Activated gamma-delta T cell (primary cell): Measurements from ENCODE around the gene GBA2.
A peak's percentile ranks its signal among the peaks of the same experiment; 100 is the strongest.

Experiments used
- DNase-seq: peaks from one replicate; lab custom pipeline; 2025; lab: John Stamatoyannopoulos, UW

GBA2 gene

DNA sequence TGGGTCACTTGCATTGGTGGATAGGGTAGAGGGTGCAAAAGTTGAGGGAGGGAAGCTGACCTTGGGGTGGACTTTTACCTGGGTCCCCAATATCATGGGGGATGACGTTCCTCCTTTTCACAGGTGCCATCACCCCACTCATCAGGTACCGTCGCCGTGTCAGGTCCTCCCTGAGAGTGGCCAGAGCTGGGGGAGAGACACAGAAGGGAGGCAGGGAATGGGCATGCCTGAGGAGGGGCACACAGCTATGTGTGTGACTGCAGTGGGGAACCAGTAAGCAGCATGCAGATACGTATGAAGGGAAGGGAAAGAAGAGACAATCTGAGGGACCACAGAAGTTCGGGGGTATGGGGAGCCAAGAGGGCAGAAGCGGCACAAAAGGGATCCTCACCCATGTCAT, 10.1 kb downstream of the GBA2 start:
- no peak for DNase-seq

DNA sequence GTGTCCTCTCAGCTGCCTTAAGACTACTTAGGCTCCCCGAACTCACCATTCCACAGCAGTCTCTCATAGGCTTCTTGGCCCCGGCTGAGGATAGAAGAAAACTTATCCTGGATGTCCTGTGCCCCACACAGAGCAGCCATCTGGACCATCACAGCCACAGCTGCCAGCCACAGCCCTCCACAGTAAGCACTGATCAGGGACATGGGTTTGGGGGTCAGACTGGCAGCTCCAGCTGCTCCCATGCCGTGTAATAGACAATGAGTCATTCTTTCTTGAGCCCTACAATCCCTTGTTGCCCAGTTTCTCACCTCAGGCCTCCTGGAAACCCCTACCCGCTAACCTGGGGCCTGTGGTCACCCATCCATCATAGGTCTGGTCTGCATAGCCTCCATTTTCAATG, 10.8 kb downstream of the GBA2 start:
- DNase-seq: no peak

DNA sequence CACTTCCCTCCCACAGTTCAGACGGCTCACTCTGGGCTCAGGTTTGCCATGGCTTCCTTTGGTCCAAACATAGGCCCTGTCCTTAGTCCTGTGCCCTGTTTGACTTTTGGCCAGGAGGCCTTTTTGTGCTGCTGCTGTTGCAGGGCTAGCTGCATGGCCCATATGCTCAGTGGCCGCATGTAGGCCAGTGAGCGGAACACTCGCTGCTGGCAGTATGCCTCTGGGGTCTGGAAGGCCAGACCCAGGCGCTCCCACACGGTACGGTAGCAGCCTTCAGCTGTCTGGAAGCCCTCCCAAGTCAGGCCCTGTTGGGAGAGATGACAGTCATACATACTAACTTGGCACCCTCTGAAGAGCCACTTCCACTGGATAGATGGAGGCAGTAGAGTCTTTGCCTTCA, 11.9 kb downstream of the GBA2 start:
- no peak for DNase-seq

DNA sequence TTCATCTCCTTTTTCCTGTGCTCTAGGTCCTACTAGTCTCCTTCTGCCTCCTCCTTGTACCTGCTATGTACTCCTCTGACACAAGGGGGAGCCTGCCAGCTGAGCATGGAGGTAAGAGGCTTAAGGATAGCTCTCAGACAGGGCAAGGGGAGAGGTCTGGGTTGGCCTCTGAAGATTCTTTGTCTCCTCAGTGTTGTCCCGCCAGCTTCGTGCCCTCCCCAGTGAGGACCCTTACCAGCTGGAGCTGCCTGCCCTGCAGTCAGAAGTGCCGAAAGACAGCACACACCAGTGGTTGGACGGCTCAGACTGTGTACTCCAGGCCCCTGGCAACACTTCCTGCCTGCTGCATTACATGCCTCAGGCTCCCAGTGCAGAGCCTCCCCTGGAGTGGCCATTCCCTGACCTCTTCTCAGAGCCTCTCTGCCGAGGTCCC, 12.8 kb downstream of the GBA2 start:
- no peak for DNase-seq

DNA sequence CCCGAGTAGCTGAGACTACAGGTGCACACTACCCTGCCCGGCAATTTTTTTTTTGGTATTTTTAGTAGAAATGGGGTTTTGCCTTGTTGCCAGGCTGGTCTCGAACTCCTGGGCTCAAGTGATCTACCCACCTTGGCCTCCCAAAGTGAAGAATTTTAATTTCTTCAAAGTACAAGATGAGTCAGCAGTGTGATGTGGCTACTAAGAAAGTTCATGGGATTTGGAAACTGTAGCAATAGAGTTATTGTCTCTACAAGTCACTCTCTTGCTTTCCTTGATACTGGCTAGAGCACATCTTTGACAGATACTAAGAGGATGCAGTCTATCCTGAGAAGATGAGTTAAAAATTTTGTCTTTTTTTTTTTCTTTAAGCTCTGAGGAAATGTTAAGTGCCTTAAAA, 14.9 kb downstream of the GBA2 start:
- DNase-seq: no peak

DNA sequence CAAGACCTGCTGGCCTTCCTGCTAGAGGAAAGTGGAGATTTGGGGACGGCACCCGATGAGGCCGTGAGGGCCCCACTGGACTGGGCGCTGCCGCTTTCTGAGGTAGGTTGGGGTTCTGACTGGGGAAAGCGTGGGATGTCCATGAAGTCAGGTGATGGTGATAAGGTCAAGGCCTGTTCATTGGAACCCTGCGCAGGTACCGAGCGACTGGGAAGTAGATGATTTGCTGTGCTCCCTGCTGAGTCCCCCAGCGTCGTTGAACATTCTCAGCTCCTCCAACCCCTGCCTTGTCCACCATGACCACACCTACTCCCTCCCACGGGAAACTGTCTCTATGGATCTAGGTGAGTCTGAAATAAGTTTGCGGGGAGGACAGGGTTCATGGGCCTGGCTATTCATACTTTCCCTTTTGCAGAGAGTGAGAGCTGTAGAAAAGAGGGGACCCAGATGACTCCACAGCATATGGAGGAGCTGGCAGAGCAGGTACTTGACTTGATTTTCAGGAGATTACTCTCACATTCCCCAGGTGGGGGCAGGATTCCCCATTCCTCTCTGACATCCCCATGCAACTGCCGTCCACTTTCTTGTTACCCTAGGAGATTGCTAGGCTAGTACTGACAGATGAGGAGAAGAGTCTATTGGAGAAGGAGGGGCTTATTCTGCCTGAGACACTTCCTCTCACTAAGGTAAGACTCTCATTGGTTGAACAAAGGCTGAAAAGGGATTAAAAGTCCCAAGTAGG, 16.1 kb downstream of the GBA2 start:
- no peak for DNase-seq

DNA sequence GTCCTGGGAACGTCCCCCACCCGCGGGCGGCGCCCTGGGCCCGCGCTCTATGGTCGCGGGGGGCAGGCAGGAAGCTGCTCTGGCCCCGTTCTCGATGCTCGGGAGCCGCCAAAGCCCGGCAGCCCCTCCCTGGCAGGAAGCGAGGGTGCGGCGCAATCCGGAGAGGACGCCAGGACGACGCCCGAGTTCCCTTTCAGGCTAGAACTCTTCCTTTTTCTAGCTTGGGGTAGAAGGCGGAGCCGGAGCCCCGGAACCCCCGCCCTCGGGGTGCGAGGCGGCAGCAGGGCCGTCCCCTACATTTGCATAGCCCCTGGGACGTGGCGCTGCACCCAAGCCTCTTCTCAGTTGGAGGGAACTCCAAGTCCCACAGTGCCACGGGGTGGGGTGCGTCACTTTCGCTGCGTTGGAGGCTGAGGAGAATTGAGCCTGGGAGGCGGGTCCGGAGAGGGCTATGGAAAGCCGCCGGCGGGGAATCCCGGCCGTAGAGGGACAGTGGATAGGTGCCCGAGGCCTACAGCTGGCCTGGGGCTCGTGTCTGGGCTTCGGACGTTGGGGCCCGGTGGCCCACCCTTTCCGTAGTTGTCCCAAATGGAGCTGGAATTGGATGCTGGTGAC, 16.7 kb downstream of the GBA2 start, which contains the start of the genes CREB3 and TLN1:
CREB3 (plus strand) TSS at position 482 of the 615 bp plus-strand sequence; CDS start at position 589, 107 bp downstream.
TLN1 (minus strand) TSS at position 11 of the 615 bp plus-strand sequence. CDS start 6,501 bp downstream, outside the sequence.
- DNase-seq: peak; percentile 90

DNA sequence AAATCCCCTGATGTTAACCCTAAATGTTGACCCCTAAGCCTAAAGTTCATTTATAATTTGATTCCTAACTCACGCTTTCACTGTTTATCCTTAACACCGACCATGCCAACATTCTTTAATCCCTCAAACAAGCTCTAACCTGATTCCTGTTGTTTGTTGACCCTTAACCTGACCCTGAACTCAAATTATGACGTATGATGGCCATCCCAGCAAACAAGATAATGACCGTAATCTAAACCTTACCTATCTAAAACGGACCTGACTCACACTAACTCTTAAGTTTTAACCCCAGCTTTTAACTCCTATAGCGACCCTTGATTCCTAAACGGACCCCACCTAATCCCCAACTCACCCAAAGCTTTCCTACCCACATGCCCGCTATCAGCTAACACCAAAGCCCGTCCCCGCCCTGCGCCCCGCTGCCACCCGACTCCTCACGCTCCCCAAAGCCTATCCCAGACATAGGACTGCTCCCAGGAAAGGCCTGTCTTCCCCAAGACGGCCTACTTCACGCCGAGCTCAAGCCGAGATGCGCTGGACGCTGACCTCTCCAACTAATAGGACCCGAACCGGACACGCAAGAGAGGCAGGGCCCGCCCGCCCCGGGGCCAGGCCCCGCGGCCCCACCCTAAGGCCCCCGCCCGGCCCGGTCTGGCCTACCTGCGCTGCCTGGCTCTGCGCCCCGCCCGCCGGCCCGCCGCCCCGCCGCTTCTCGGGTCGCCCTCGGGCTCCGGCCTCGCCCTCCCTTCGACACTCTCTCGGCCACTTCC, 17.4 kb downstream of the GBA2 start:
- no peak for DNase-seq

DNA sequence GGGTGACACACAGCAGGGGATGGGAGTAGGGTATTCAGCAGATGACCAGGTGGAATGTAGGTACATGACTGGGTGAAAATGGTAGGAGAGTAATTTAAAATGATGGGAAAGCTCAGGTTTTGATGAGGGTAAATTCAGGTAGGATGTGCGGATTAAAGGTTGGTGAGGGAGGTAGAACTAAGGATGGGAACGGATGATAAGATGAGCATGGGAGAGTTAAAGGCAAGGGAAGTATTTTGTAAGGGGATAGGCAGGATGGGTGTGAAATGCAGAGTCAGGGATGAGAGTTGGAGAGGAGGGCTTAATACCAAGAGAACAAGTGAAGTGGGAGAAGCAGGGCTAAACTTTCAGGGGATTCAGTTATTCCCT, 18.6 kb downstream of the GBA2 start:
- DNase-seq: no peak

DNA sequence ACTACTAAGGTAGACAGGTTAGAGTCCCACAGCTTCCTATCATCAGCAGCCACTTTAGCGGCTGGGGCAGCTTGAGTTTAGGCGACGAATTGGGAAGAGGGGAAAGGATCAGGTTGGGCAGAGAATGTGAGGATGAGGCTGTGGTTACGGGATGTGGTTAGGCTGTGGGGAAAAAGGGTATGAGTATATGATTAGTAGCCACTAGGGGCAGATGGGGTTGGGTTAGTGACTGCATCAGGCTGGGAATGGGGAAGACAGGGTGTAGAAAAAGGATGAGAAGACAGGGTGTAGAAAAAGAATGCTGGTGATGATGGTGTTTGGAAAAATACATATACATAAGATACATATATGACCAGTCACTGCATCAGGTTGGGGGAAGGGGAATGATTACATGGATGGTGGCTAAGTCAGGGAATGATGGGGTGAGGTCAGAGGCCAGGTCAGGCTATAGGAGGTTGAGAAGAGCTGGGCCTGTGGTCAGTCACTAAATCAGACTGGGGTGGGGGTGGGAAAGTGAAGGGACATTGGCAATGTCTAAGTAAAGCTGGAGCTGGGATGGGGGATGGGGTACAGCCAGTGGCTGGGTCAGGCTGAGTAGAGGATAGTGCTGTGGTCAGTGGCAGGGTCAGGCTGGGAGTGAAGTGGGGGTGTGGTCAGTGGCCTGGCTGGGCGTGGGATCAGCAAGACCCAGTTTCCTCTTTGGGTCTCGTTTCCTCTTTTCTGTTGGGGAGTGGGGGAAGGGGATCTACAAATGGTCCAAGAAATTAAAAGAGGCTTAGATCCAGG, 19.1 kb downstream of the GBA2 start:
- no peak for DNase-seq

DNA sequence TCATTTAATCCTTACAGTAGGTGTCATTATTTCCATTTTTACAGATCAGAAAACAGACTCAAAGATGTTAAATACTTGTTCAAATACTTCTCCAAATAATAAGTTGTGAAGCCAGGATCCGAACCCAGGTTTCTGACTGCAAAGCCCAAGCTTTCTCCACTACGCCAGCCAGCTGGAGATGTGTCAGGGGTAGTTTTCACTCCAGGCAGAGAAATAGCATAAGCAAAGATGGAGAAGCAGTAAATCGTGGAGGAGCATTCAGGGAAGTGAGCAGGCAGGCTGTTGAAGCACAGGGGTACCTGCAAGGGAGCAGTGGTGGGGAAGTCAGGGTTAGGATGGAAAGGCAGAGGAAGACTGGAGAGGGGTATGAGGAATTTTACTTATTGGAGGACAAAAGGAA, 19.9 kb downstream of the GBA2 start:
- no peak for DNase-seq

DNA sequence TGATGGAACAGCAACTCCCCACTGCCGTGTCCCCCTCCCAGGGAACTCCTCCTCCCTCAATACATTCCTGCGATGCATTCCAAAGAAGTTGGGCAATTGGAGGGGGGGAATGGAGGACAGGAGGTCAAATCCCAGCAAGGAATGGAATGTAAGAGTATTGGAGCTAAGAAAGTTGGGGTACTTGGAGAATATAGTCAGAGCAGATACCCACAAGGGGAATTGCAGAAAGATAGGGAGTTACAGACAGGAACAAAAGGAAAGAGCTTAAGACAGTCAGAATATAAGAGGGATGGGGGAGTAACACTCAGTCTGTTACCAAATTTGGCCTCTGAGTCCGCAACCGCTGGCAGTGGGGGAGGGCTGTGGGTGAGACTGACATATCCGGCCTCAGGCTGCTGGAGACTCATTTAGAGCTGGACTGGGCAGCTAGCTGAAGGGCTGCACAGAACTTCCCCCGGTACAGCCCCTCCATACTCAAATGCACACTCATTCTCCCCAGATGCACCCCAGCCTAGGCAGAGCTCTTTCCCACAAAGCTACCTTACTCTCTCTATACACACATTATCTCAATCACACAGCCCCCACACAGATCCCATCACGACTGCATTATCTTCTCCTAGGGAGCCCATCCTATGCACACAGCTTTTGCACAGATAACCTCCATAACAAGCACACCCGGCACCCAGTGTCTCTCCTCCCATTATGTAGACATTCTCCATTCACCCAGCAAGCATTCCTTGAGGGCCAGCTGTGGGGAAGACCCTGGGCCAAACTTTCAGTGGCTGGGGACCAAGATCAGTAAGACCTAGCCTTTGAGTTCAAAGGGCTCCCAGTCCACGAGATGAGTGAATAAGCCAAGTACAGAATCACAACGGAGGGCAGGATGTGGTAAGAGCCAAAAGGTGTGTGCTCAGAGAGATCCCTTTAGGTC, 20.7 kb downstream of the GBA2 start:
- DNase-seq: no peak

DNA sequence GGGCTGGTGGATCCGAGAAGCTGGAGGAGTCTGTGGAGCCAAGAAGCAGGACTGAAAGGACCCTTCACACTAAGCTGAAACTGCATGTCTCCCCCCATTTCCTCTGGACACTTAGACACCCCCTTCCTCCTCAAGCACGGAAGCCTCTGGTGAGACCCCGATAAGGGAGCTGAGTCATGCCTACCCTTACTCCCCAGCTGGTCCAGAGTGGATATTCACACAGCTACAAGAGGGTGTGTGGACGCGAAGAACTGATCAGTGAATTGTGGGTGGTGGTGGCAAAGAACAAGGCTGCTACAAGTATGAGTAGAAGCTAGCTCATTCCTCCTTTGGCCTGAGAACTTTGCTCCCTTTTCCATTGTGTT, 21.4 kb downstream of the GBA2 start:
- DNase-seq: no peak

DNA sequence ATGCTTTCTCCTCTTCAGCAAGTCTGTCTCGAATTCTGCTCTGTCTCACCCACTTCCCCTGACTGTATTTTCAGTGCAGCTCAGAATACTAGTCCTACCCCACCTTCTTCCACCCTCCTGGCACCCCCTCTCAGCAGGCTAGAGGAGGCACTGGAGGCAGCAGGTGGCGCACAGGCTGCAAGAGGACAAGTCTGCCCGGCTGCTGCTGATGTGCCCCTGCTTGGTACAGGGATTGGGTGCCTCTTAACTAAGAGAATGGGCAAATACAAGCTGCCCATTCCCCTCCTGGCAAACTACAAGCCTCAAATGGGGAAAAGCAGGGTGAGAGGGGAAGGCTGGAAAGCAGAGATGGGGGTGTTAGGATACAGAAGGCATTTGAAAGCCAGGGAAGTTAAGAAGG, 22.1 kb downstream of the GBA2 start:
- no peak for DNase-seq

DNA sequence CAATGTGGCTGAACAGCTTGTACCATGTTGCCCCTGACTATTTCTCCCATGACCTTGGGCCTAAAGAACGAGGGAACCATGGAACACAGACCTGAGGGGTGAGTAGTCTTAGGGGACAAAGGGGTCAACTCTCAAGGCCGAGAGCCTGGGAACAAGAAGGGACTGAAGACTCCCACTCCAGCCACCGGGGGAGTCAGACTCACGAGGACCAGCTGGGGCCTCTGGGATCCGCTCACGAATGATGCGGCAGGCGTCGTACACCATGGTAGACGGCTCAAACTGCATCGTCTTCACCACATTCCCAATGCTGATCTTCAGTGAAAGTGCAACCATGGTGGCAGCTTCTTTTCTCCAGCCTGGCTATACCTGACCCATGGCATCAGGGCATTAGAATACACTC, 23.7 kb downstream of the GBA2 start:
- DNase-seq: no peak

DNA sequence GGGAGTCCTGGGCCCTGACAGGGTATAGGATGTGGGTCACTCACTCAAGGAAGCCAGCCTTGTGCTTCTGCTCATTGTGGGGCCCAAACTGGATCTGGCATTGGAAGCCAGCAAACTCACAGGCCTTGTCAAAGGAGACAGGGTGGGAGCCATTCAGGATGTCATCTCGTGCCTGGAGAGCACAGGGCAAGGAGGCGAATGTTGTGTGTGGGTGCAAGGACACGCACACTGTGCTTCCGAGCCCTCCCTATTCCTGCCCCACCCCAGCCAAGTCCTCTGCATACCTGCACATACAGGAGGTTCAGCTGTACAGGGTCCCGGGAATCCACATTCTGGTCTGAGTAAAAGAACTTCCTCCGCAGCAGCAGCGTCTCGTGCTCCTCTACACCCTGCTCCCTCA, 25.1 kb downstream of the GBA2 start:
- DNase-seq: no peak

DNA sequence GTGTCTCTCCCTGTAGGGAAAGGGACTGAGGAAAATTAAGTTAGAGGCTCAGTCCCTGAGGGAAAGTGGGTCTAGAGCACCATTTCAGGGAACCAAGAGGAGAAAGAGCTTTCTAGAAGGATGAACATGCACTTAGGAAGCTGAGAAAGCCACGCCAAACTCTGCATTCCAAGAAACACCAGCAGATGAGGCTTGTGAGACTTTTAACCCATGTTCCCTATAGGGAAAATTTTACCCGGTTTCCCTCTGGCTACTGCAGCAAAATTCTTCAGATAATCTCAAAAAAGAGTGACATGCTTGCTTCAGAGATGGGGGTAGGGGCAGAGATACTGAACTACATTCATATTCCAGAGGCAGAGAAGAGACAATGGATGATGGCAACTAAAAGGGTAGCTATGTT, 25.6 kb downstream of the GBA2 start:
- no peak for DNase-seq

DNA sequence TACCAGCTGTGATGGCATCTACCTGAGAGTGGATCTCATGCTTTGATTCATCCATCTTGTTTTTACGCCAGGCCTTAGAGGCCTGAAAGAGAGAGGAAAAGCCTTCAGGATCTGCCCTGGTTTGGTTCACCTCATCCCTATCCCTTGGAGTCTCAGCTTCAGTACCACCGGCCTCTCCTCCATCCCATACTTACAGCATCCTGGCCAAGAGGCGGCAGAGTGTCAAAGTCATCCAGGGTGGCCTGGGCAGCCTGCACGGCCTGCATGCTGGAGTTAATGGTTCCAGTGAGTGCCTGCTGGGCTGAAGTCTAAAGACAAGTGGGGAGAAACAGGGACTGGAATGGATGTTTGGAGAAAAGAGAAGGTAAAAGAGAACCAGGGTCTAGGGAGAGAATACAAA, 29.5 kb downstream of the GBA2 start:
- DNase-seq: no peak

DNA sequence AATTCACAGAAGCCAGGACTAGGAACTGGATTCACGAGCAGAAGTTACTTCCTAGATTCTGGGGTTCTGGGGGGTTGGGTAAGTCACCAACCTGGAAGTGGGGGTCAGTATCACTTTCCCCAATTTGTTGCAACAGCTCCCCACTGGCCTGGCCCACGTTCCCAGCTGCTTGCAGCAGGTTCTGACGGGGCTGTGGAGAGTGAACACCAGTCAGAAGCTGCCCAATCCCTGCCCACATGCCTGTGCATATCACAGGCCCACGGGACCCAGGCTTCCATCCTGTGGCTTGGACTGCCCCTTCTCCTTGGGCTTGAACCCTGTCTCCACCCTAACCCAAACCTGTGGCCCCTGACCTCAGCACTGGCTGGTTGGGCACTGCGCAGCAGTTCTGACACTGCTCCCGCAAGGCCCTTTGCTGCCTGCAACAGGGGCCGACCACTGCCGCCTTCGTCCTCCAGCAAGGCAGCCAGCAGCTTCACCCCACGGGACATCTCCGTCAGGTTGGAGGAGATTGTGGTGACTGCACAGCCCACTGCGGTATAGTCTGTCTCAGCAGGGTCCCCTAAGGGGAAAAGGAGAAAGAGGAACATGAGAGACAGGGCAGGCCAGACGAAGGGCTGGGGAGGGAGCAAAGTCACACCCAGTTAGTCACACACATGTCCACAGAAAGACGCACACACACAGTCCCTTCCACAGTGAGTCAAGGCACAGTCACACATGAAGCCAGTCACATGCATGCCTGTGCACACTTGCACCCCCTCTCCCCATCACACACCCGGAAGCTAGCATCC, 30.1 kb downstream of the GBA2 start:
- DNase-seq: no peak
